HepG2 (cell line): ENCODE results near the gene BABAM2. TPM values are rescaled to one million over a fixed set of nuclear protein-coding genes. Genes with fewer than 3 reads are reported as not detected.
A peak's percentile ranks its signal among the peaks of the same experiment; 100 is the strongest.

ENCODE experiments used
- HOXA3 ChIP-seq: sonication (generic); formaldehyde crosslinking; IDR thresholded peaks from 2 replicates; pipeline ENCODE4 v1.5.0; 2020; ENCODE audit warnings: missing genetic modification reagents
- ZBTB40 ChIP-seq, 2 experiments: fragments of 450-650 bp in 1 of 2; sonication (generic) in 1 of 2; formaldehyde crosslinking in 1 of 2; IDR thresholded peaks; 2 replicates each; pipeline versions ENCODE4 v1.6.1 to v1.8.0; 2016 to 2022; ENCODE audit warnings: antibody characterized with exemption in 1 of 2, mild to moderate bottlenecking in 1 of 2, missing genetic modification reagents in 1 of 2
- polyA plus RNA-seq, 8 experiments: library from polyadenylated mRNA; depleted of rRNA in 3 of 8; stranded (reverse) in 7 of 8; unstranded in 1 of 8; fragments of >200 nt; fragmentation: Illumina TruSeq in 4 of 8; extraction: Trizol in 4 of 8; gene quantifications; 2 replicates each; pipeline versions ENCODE4 v1.2.1 to v1.2.3, GENCODE V29; 2011 to 2016; ENCODE audit warnings: low read depth in 4 of 8, missing spikeins in 1 of 8, mixed read lengths in 1 of 8; ENCODE audit not compliant: insufficient read depth in 1 of 8
- total RNA-seq, 5 experiments: library from RNA; depleted of rRNA; stranded (reverse); fragments of >200 nt; fragmentation: Illumina TruSeq; extraction: Trizol; gene quantifications; 2 replicates each; pipeline ENCODE4 v1.2.3, GENCODE V29; 2016; ENCODE audit warnings: low read depth in 1 of 5

Gene BABAM2
- total and polyA plus RNA-seq, 2 of the 13 experiments (the other 11 are each of a cell fraction or from before 2014, with no cell fraction given) = 24.9 to 28.0 TPM

GRCh38 chr2:28359222-28360057, 468.9 kb downstream of the BABAM2 start (continued):
- TF ChIP-seq ZBTB40 (IDR thresholded peaks at IDR 0.05) (no peak), ZBTB40 (CRISPR knock-in tag; IDR thresholded peaks at IDR 0.05) (no peak), HOXA3 (CRISPR knock-in tag) (peak; percentile 82)
